Tibial nerve (tissue), 4 donors: ENCODE results near the gene CROCC2. TPM values are rescaled to one million over a fixed set of nuclear protein-coding genes. Genes with fewer than 3 reads are reported as not detected.

Experiments used
- DNase-seq, 2 donors: peaks; one replicate each; pipeline ENCODE4 v3.0.0-alpha.2; 2019; ENCODE audit warnings: low spot score in 2 of 2
- H3K27ac ChIP-seq, 4 donors: fragments of 200-600 bp; sonication (generic) in 3 of 4; one replicate each; pipeline ENCODE4 v1.5.1; 2017 to 2019; ENCODE audit warnings: mild to moderate bottlenecking in 1 of 4
- H3K27me3 ChIP-seq, 2 donors: fragments of 200-600 bp; sonication (generic) in 1 of 2; one replicate each; pipeline versions ENCODE4 v1.5.1 to v1.6.0; 2017 to 2019
- H3K36me3 ChIP-seq, 3 donors: fragments of 200-600 bp; sonication (generic); one replicate each; pipeline ENCODE4 v1.5.1; 2018 to 2019
- H3K4me1 ChIP-seq, 4 donors: fragments of 200-600 bp; sonication (generic) in 3 of 4; one replicate each; pipeline ENCODE4 v1.5.1; 2017 to 2019
- H3K4me3 ChIP-seq, 4 donors: fragments of 200-600 bp; sonication (generic) in 3 of 4; one replicate each; pipeline ENCODE4 v1.5.1; 2017 to 2019; ENCODE audit warnings: mild to moderate bottlenecking in 1 of 4, moderate library complexity in 1 of 4
- H3K9me3 ChIP-seq, 4 donors: fragments of 200-600 bp; sonication (generic) in 3 of 4; one replicate each; pipeline ENCODE4 v1.5.1; 2017 to 2019
- EP300 ChIP-seq, 2 donors: sonication (generic); formaldehyde crosslinking; IDR thresholded peaks; one replicate each; pipeline ENCODE4 v1.6.1; 2017; ENCODE audit warnings: antibody characterized with exemption in 2 of 2, mild to moderate bottlenecking in 1 of 2
- POLR2A ChIP-seq, 2 donors: fragments of 450-650 bp; IDR thresholded peaks; one replicate each; pipeline ENCODE4 v1.6.1; 2017; ENCODE audit warnings: antibody characterized with exemption in 2 of 2, mild to moderate bottlenecking in 2 of 2, moderate library complexity in 2 of 2
- WGBS, 2 donors: methylation state at CpG; one replicate each; pipeline ENCODE4 v1.1.5; 2018; 5-methylcytosine and 5-hydroxymethylcytosine counted together
- total RNA-seq, 4 donors: library from RNA; depleted of rRNA; stranded (reverse); fragments of >200 nt; gene quantifications; one replicate each; pipeline ENCODE4 v1.1.0, GENCODE V29; 2016
- TF ChIP-seq, protein P1 (sequence below), 5 experiments: fragments of 200-600 bp in 3 of 5; fragments of 450-650 bp in 2 of 5; sonication (generic) in 3 of 5; IDR thresholded peaks; one replicate each; pipeline ENCODE4 v1.5.1; 2016 to 2019; ENCODE audit warnings: antibody characterized with exemption in 5 of 5, mild to moderate bottlenecking in 3 of 5, moderate library complexity in 2 of 5

The CROCC2 gene
- total RNA-seq, 4 donors from 2014 or later, result 0.44 to 1.2 TPM; not detected in 2

DNA sequence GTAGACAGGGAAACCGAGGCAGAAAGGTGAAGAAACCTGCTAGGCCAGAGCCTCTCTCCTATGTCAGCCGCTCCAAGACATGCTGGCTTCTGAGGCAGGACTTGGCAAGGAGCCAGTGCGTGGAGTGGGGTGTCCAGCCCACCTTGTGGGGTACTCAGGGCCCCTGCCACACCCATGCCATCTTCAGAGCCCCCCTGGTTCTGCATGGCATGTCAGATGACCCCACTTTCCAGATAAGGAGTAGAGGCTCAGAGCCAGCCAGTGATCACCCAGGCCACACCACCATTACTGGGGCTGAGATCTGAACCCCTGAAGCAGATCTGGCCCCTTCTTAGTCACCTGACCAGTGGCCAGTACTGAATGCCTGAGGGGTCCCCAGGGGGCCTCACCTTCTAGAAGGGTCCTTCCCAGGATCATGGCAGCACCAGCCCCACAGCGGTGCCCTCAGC lies 14.7 kb downstream of the CROCC2 start:
- TF ChIP-seq EP300 (IDR thresholded peaks at IDR 0.05) (no peak), POLR2A (IDR thresholded peaks at IDR 0.05) (no peak)
- TF ChIP-seq, protein P1, sequence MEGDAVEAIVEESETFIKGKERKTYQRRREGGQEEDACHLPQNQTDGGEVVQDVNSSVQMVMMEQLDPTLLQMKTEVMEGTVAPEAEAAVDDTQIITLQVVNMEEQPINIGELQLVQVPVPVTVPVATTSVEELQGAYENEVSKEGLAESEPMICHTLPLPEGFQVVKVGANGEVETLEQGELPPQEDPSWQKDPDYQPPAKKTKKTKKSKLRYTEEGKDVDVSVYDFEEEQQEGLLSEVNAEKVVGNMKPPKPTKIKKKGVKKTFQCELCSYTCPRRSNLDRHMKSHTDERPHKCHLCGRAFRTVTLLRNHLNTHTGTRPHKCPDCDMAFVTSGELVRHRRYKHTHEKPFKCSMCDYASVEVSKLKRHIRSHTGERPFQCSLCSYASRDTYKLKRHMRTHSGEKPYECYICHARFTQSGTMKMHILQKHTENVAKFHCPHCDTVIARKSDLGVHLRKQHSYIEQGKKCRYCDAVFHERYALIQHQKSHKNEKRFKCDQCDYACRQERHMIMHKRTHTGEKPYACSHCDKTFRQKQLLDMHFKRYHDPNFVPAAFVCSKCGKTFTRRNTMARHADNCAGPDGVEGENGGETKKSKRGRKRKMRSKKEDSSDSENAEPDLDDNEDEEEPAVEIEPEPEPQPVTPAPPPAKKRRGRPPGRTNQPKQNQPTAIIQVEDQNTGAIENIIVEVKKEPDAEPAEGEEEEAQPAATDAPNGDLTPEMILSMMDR (IDR thresholded peaks at IDR 0.05), result no peak
- Histone ChIP-seq H3K4me1 (peaks cover 0 to 45% (median 15%) of the 10 kb centered on the region in 4 donors), H3K4me3 (no peak overlapping the region), H3K9me3 (no peaks in the 10 kb centered on the region), H3K27ac (peak overlapping the region in 3 of 4 donors; percentile 40 to 78 (median 71)), H3K36me3 (no peaks in the 10 kb centered on the region), H3K27me3 (no peaks in the 10 kb centered on the region)
- 83% methylated on average over 4 of the region's 4 CpGs for WGBS, 2 donors
- peak in 1 of 2 donors; percentile 11 for DNase-seq

DNA sequence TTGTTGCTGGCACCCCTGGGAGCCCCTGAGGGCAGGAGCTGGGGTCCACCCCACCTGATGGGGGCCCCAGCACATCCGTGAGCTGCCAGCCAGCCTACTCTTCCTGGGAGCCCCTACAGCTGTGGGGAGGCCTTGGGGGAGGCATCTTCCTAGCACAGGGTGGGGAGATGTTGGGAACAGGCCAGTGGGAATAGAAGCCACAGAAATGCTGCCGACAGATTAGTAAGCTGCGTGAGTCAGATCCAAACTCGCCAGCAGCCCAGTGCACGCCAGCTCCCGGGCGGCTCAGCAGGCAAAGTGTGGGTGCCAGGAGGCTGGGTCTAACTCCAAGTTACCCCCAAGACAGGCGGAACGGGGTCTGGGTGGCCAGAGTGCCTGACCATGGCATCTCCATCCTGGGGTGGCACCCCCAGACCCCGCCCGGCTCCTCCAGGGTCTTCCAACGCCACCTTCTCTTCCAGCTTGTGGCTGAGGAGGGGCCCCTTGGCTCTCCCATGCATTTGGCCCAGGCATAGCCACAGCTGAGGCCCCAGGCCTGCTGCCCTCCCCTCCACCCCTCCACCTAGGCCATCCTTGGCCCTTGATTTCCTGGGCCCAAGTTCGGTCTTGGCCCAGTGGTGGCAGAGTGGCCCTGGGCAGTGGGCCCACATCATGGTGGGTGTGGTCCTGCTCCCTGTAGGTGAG lies 15.3 kb downstream of the CROCC2 start:
- Histone ChIP-seq H3K36me3 (no peaks in the 10 kb centered on the region), H3K9me3 (peaks cover 0 to 3% (median 0%) of the 10 kb centered on the region in 4 donors), H3K27me3 (no peaks in the 10 kb centered on the region), H3K4me1 (peaks cover 0 to 38% (median 13%) of the 10 kb centered on the region in 4 donors), H3K27ac (peak overlapping the region in 3 of 4 donors; percentile 40 to 78 (median 71)), H3K4me3 (no peak overlapping the region)
- DNase-seq, result peak; percentile 50 to 52
- TF ChIP-seq, protein P1 (IDR thresholded peaks at IDR 0.05), result no peak
- TF ChIP-seq POLR2A (IDR thresholded peaks at IDR 0.05) (no peak), EP300 (IDR thresholded peaks at IDR 0.05) (peak in 1 of 2 donors; percentile 20)
- WGBS, 2 donors, result 55 to 83% methylated on average over 8 to 11 of the region's 13 CpGs

DNA sequence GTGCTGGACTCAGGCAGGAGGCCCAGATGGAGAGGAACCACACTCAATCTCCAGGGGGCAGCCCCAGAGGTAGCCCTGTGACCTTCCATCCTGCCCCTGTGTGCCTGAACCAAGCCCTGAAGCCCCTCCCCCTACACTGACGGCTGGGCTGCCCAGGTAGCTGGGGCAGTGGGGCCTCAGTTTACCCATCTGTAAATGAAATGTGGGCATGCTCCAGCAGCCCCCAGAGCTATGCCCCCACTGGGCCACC lies 15.8 kb downstream of the CROCC2 start:
- H3K36me3 ChIP-seq, result no peaks in the 10 kb centered on the region
- no peak for DNase-seq
- peaks cover 0 to 34% (median 10%) of the 10 kb centered on the region in 4 donors for H3K4me1 ChIP-seq
- WGBS, 2 donors, result 67 to 100% methylated on average over 1 of the region's 1 CpG
- H3K4me3 ChIP-seq, result no peak overlapping the region
- H3K27me3 ChIP-seq, result no peaks in the 10 kb centered on the region
- peak overlapping the region in 1 of 4 donors; percentile 60 for H3K27ac ChIP-seq
- TF ChIP-seq POLR2A (IDR thresholded peaks at IDR 0.05) (no peak), EP300 (IDR thresholded peaks at IDR 0.05) (no peak)
- TF ChIP-seq, protein P1 (IDR thresholded peaks at IDR 0.05), result no peak
- H3K9me3 ChIP-seq, result peaks cover 0 to 5% (median 0%) of the 10 kb centered on the region in 4 donors

DNA sequence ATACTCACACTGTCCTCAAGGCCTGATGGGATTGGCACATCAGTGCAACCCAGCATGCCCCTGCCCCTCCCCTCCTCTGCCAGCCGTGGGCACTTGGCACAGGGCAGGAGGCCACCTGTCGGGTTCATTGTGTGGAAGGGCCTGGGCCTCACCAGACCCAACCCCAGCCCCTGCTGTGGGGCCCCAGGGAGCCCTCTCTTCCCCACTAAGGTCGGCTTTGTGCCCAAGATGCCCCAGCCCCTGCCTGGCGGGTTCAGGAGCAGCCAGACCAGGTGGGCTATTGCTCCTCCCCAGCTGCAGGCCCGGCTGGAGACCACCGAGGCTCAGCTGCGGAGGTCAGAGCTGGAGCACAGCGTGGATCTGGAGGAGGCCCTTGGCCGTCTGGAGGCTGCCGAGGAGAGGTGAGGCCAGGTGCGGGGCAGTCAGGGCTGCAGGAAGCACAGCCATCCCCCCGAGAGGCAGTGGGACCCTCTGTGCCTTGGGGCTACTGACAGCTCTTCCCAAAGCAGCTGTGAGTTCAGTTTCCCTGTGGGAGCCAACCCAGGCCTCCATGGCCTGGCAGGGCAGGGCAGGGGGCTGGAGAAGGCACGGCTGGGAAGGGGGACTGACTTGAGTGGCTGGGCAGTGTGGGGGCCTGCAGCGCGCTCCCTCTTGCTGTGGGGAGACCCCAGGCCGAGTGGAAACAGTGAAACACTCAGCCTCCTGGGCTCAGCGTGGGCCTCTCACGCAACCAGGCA lies 16.3 kb downstream of the CROCC2 start:
- H3K9me3 ChIP-seq, result peaks cover 0 to 10% (median 0%) of the 10 kb centered on the region in 4 donors
- WGBS, 2 donors, result 74 to 90% methylated on average over 10 to 17 of the region's 18 CpGs
- no peaks in the 10 kb centered on the region for H3K36me3 ChIP-seq
- H3K4me1 ChIP-seq, result peaks cover 0 to 29% (median 5%) of the 10 kb centered on the region in 4 donors
- H3K27me3 ChIP-seq, result no peaks in the 10 kb centered on the region
- peak overlapping the region in 1 of 4 donors; percentile 9 for H3K27ac ChIP-seq
- DNase-seq, result peak; percentile 3 to 11
- H3K4me3 ChIP-seq, result no peak overlapping the region
- TF ChIP-seq EP300 (IDR thresholded peaks at IDR 0.05), result no peak
- TF ChIP-seq POLR2A (IDR thresholded peaks at IDR 0.05), result no peak
- TF ChIP-seq, protein P1 (IDR thresholded peaks at IDR 0.05), result no peak
